ENCODE data around the gene DLX4.

- TF ChIP-seq CTCF (IDR thresholded peaks at IDR 0.05) (no peak), POLR2A (IDR thresholded peaks at IDR 0.05) (no peak)
Observed at GRCh38 chr17:49926886-49927285, 42.1 kb upstream of the DLX4 start.

All from esophagus squamous epithelium (tissue), 4 donors.